Measurements from ENCODE around the gene BMPR1A. TPM values are rescaled to one million over a fixed set of nuclear protein-coding genes. Genes with fewer than 3 reads are reported as not detected.
A peak's percentile ranks its signal among the peaks of the same experiment; 100 is the strongest.

BMPR1A gene
- total and polyA plus RNA-seq, 9 of the 15 experiments (the other 6 are each of a cell fraction or from before 2014, with no cell fraction given) = 1.6 to 17.5 (median 9.1) TPM

GRCh38 chr10:86759073-86759672 lies 2.8 kb downstream of the BMPR1A start (continued):
- TF ChIP-seq, protein P1, sequence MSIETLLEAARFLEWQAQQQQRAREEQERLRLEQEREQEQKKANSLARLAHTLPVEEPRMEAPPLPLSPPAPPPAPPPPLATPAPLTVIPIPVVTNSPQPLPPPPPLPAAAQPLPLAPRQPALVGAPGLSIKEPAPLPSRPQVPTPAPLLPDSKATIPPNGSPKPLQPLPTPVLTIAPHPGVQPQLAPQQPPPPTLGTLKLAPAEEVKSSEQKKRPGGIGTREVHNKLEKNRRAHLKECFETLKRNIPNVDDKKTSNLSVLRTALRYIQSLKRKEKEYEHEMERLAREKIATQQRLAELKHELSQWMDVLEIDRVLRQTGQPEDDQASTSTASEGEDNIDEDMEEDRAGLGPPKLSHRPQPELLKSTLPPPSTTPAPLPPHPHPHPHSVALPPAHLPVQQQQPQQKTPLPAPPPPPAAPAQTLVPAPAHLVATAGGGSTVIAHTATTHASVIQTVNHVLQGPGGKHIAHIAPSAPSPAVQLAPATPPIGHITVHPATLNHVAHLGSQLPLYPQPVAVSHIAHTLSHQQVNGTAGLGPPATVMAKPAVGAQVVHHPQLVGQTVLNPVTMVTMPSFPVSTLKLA (conservative IDR thresholded peaks at IDR 0.05) = 0 out of 4 replicates have a peak, but pooled peaks of 1 of the 2 experiments have one; percentile 14
- no peak for TF ChIP-seq HSF4 (CRISPR knock-in tag; IDR thresholded peaks at IDR 0.05; ENCODE audit: borderline replicate concordance)
- TF ChIP-seq, protein P2, sequence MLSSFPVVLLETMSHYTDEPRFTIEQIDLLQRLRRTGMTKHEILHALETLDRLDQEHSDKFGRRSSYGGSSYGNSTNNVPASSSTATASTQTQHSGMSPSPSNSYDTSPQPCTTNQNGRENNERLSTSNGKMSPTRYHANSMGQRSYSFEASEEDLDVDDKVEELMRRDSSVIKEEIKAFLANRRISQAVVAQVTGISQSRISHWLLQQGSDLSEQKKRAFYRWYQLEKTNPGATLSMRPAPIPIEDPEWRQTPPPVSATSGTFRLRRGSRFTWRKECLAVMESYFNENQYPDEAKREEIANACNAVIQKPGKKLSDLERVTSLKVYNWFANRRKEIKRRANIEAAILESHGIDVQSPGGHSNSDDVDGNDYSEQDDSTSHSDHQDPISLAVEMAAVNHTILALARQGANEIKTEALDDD (IDR thresholded peaks at IDR 0.05) = 0 out of 2 replicates have a peak, but pooled peaks have one; percentile 4
- 0 out of 2 replicates have a peak, but pooled peaks have one; percentile 35 for TF ChIP-seq NR2C1 (IDR thresholded peaks at IDR 0.05)
- no peak for TF ChIP-seq NR2C1 (tag; IDR thresholded peaks at IDR 0.05)
- TF ChIP-seq, protein P3, sequence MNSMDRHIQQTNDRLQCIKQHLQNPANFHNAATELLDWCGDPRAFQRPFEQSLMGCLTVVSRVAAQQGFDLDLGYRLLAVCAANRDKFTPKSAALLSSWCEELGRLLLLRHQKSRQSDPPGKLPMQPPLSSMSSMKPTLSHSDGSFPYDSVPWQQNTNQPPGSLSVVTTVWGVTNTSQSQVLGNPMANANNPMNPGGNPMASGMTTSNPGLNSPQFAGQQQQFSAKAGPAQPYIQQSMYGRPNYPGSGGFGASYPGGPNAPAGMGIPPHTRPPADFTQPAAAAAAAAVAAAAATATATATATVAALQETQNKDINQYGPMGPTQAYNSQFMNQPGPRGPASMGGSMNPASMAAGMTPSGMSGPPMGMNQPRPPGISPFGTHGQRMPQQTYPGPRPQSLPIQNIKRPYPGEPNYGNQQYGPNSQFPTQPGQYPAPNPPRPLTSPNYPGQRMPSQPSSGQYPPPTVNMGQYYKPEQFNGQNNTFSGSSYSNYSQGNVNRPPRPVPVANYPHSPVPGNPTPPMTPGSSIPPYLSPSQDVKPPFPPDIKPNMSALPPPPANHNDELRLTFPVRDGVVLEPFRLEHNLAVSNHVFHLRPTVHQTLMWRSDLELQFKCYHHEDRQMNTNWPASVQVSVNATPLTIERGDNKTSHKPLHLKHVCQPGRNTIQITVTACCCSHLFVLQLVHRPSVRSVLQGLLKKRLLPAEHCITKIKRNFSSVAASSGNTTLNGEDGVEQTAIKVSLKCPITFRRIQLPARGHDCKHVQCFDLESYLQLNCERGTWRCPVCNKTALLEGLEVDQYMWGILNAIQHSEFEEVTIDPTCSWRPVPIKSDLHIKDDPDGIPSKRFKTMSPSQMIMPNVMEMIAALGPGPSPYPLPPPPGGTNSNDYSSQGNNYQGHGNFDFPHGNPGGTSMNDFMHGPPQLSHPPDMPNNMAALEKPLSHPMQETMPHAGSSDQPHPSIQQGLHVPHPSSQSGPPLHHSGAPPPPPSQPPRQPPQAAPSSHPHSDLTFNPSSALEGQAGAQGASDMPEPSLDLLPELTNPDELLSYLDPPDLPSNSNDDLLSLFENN (IDR thresholded peaks at IDR 0.05; ENCODE audit: low read depth in 2 of 2, low read length in 2 of 2) = 0 out of 4 replicates have a peak, but pooled peaks of 1 of the 2 experiments have one; percentile 33
- no peak; the same call in 1 of the 2 replicates for TF ChIP-seq ZEB2 (IDR thresholded peaks at IDR 0.05)
- no peak for TF ChIP-seq STAG1 (CRISPR knock-in tag; IDR thresholded peaks at IDR 0.05; ENCODE audit: borderline replicate concordance)
- peak; percentile 74 for TF ChIP-seq DPF2 (IDR thresholded peaks at IDR 0.05)
- no peak for TF ChIP-seq HCFC1 (IDR thresholded peaks at IDR 0.05; ENCODE audit: low read depth, low read length)
- TF ChIP-seq SMARCA5 (IDR thresholded peaks at IDR 0.05) = no peak
- no peak for TF ChIP-seq ZBTB17 (CRISPR knock-in tag; IDR thresholded peaks at IDR 0.05)
- TF ChIP-seq HLTF (IDR thresholded peaks at IDR 0.05) = no peak
- no peak for TF ChIP-seq TCF7 (IDR thresholded peaks at IDR 0.05; ENCODE audit: borderline replicate concordance)
- peak; percentile 72 for TF ChIP-seq TEAD4 (IDR thresholded peaks at IDR 0.05; ENCODE audit: low read length)
- no peak for TF ChIP-seq TEAD4 (CRISPR knock-in tag; IDR thresholded peaks at IDR 0.05; ENCODE audit: borderline replicate concordance)
- no peak for TF ChIP-seq NELFE (IDR thresholded peaks at IDR 0.05; ENCODE audit: insufficient read depth, insufficient read length)
- no peak for TF ChIP-seq TAF15 (IDR thresholded peaks at IDR 0.05; ENCODE audit: low read depth, low read length)
- TF ChIP-seq ZSCAN32 (CRISPR knock-in tag; IDR thresholded peaks at IDR 0.05) = no peak
- no peak for TF ChIP-seq ZNF445 (CRISPR knock-in tag; IDR thresholded peaks at IDR 0.05; ENCODE audit: low read depth)
- peak; percentile 87 for TF ChIP-seq ATF3 (IDR thresholded peaks at IDR 0.05)
- no peak for TF ChIP-seq ATF3 (CRISPR knock-in tag; conservative IDR thresholded peaks at IDR 0.05)

Measured in K562 (cell line).